ENCODE results near the gene FANCI. TPM values are rescaled to one million over a fixed set of nuclear protein-coding genes. Genes with fewer than 3 reads are reported as not detected.

The FANCI gene
- total and polyA plus RNA-seq, 2 of the 13 experiments (the other 11 are each of a cell fraction or from before 2014, with no cell fraction given): 15.7 to 68.8 TPM

GRCh38 chr15:89321521-89322410 lies 78.0 kb downstream of the FANCI start (continued):
- TF ChIP-seq NFYB (CRISPR knock-in tag; IDR thresholded peaks at IDR 0.05) (no peak), ZBTB1 (CRISPR knock-in tag; IDR thresholded peaks at IDR 0.05; ENCODE audit: borderline replicate concordance) (no peak), ZMYM2 (CRISPR knock-in tag; IDR thresholded peaks at IDR 0.05) (no peak), THAP9 (CRISPR knock-in tag; IDR thresholded peaks at IDR 0.05; ENCODE audit: borderline replicate concordance) (no peak), ZNF205 (CRISPR knock-in tag; IDR thresholded peaks at IDR 0.05) (no peak), E2F5 (CRISPR knock-in tag; conservative IDR thresholded peaks at IDR 0.05) (no peak), RFXANK (CRISPR knock-in tag; IDR thresholded peaks at IDR 0.05) (no peak), ZZZ3 (CRISPR knock-in tag; IDR thresholded peaks at IDR 0.05; ENCODE audit: borderline replicate concordance) (no peak), NFIB (CRISPR knock-in tag; IDR thresholded peaks at IDR 0.05; ENCODE audit: borderline replicate concordance) (no peak), ZFP37 (CRISPR knock-in tag; IDR thresholded peaks at IDR 0.05; ENCODE audit: borderline replicate concordance) (no peak), KDM6A (CRISPR knock-in tag; IDR thresholded peaks at IDR 0.05; ENCODE audit: low read depth) (0 out of 2 replicates have a peak, but pooled peaks have one; percentile 21), NR2F2 (IDR thresholded peaks at IDR 0.05; ENCODE audit: borderline replicate concordance, low read depth) (peak; percentile 70), GRHL1 (CRISPR knock-in tag; conservative IDR thresholded peaks at IDR 0.05) (no peak), NR2F6 (IDR thresholded peaks at IDR 0.05) (peak; percentile 91), NR2F6 (CRISPR knock-in tag; IDR thresholded peaks at IDR 0.05) (peak; percentile 91), XRCC5 (optimal IDR thresholded peaks at IDR 0.05; ENCODE audit: low read length) (peak; percentile 34), ZNF530 (CRISPR knock-in tag; IDR thresholded peaks at IDR 0.05; ENCODE audit: low read depth) (no peak), MED1 (CRISPR knock-in tag; IDR thresholded peaks at IDR 0.05) (peak; percentile 37; the same call in 1 of the 2 replicates), ATAD3A (CRISPR knock-in tag; IDR thresholded peaks at IDR 0.05) (no peak), ZNF18 (CRISPR knock-in tag; IDR thresholded peaks at IDR 0.05; ENCODE audit: insufficient replicate concordance) (no peak), ZBTB39 (CRISPR knock-in tag; IDR thresholded peaks at IDR 0.05) (no peak)

All from HepG2 (cell line).